ENCODE measurements around the gene SUGCT.
"Not testable (repeated sequence)": the region's sequence is repeated elsewhere in the genome, so short reads cannot be mapped to it uniquely, and the experiment has no call there.

The SUGCT gene

DNA sequence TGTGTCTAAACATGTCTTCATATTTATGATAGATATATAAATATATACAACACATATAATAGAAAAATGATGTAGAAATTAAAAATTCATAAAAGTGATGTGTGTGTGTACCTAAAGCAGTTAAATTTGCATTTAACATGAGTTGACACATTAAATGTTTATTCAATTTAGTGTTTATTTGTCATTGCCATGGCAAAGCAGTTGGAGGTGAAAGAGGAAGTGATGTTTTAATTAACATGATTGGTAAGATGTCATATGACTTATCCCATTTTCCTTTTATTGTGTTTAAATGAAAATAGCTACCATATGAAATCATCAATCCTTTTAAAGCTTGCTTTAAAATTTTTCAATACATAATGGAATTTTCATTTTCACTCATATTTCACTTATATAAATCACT lies 452.6 kb downstream of the SUGCT start:
- no peak for DNase-seq

- no peak for DNase-seq
These were observed 460.3 kb downstream of the SUGCT start for GRCh38 chr7:40595129-40595528.

DNA sequence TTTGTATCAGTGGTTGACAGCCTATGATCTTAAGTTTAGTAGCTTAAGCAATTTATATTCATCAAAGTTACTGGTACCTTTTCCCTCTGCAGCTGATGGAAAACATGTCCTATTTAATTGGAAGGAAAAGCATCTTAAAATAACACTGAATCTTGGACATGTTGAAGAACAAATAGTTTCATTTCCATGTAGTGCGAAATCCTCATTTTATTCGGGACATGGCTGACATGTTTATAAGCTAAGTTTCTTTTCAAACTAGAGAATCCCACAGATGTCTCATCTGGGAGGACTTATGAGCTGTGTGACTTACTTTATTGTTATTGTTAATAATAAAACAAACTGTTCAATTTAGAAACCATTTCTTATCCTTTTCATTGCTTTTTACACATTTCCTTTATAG lies 461.0 kb downstream of the SUGCT start:
- no peak for DNase-seq

GRCh38 chr7:40597517-40597916 lies 462.7 kb downstream of the SUGCT start:
- DNase-seq: no peak

DNA sequence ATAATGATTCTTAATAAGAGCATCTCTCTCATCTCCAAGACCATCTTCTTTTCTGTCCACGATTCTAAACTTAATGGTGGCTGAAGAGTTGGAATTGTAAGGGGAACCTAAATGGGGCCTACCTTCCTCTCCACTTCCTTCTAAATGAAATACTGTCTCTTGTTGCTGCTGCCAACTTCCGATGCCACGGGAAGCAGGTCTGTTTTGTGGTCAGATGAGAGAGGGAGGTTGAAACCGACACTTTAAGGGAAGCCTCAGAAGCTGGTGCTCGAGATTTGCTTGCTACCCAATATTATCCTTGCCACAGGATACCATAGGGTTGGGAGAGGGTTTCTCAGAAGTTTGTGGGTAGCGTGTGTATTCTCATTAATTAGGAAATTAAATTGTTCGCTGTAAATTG lies 464.1 kb downstream of the SUGCT start:
- DNase-seq: no peak

GRCh38 chr7:40599836-40600235 lies 465.0 kb downstream of the SUGCT start:
- DNase-seq: no peak

DNA sequence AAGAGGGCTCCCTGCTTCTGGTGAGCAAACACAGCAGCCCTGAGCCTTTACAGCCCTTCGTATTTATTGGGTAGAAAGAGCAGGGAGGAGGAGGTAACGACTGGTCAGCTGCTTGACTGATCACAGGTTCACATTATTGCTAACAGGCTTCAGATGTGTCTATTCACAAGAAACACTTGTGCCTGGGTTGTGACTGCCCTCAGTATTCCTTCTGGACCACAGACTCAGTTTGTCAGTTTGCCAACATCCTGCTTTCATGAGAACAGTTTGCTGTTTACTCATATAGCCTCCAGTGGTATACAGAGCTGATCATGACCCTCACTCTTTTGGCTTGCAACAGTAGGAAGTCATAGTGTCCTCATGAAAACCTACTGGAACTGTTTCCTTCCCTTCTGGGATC lies 467.5 kb downstream of the SUGCT start:
- not testable (repeated sequence) for DNase-seq

- DNase-seq: peak in 1 of 2 experiments; percentile 23
These were observed 470.0 kb downstream of the SUGCT start for GRCh38 chr7:40604601-40605438.

DNA sequence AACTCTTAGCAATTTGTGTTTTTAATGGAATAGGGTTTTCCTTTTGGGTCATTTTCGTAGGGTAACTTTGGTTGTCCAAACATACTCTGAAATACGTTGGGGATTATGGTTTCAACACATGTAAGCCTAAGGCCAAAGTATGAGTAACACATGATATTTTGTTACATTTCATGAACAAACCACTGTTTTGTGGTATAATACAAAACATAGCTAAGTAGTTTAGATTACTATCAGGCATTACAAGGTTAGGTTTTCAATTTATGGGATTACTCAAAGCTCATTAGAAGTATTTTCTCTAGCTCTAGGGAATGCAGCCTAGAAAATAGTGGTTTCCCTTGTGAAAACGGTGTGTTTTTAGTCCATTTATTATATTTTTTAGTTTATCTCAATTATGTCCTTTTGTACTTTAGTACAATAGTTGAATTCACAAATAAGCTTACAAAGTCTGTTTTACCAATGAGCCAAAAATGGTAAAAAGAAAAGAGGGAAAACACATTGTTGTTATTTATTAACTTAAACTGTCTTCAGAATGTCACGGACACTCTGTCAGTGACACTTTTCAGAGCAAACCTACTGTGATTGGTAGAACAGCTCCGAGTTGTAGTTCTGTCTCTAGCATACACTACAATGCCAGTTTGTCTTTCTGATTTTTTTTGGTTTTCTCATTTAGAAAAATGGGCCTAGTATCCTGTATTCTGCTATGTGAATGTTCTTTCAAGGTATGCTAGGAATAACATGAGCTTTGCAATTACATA lies 473.7 kb downstream of the SUGCT start:
- no peak for DNase-seq

DNA sequence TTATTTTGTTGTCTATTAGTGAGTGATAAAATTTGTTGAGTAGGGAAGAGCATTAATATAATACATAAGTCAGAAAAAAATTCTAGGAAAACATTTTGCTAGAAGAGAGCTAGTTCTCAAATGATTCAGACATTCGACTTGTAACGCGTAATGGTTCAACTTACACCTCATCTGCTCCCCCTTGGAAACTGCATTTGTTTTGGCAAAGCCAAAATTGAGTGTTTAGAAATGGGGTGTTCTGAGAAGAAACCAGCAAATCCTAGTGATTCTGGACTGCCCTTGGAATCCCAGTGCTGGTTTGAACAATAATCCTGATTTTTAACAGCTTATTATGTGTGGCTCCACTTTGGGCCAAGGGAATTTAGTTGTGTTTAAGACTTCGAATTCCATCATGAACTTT lies 475.7 kb downstream of the SUGCT start:
- DNase-seq: no peak

GRCh38 chr7:40611095-40611871 lies 476.5 kb downstream of the SUGCT start:
- no peak for DNase-seq

DNA sequence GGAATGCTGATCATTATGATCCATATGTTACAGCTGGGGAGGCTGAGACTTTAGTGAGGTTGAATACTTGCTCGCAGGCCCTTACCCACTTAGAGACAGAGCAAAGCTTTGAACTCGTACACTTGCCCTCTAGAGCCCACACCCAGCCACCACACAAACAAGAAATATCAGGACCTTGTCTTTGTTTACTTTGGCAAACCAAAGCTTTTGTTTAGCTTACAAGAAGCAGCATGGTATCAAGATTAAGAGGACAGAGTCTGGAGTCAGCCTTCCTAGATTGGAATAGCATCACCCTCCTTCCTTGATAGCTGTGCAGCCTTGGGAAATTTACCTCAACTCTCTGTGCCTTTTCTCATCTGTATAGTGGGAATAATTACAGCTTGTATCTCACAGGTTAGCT lies 477.5 kb downstream of the SUGCT start:
- DNase-seq: no peak

- DNase-seq: no peak
These were observed 484.8 kb downstream of the SUGCT start for GRCh38 chr7:40619647-40620046.

GRCh38 chr7:40621592-40621998 lies 486.8 kb downstream of the SUGCT start:
- DNase-seq: no peak

GRCh38 chr7:40622941-40623501 lies 488.2 kb downstream of the SUGCT start:
- DNase-seq: no peak

DNA sequence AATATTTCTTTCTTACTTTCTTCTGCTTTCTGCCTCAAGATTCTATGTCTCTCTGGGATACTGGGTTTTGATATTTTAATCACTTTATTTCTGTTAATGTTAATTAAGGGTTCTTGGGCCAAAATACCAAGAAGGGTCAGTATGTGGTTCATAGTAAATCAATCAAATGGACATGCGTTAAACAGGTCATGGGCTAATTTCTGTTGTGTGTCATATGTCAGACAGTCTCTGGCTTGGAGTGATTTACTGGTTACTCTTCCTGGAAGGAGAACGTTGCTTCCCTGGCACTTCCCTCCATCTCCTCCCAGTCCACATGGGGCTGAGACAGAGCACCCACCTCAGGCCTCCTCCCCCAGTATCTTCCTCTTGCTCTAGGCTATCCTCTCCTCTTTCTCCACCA lies 489.1 kb downstream of the SUGCT start:
- no peak for DNase-seq

DNA sequence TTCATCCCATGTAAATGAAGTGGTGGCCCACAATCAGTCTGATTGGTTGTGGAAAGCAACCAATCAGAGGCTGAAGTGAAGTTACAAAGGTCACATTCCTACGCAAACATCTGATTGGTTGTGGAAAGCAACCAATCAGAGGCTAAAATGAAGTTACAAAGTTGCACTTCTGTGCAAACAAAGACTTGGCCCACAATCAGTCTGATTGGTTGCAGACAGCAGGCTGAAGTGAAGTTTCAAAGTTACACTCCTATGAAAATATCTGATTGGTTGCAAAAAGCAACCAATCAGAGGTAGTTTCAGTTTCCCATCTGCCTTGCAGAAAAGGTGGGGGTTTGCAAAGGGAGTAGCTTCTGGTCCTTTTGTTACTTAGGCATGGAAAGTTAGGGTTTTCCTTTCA lies 492.6 kb downstream of the SUGCT start:
- DNase-seq: not testable (repeated sequence)

- no peak for DNase-seq
These were observed 495.1 kb downstream of the SUGCT start for GRCh38 chr7:40629891-40630290.

DNA sequence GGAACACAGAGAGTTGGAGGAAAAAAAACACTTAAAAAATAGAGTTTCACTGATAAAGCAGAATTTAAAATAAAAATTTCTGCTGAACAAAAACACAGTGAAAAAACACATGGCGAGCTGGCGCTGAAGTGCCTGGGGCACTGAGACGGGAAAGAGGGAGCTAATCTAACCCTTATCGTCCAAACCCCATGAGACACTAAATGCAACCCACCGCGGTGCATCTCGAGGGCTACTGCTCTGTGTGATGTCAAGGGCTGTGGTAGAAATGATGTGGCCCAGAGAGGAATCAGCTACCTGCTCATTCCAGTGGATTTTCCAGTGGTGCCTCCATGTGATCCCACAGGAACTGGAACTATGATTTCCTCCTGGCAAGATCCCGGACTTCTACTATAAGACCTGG lies 499.3 kb downstream of the SUGCT start:
- no peak for DNase-seq

GRCh38 chr7:40638545-40639320 lies 503.9 kb downstream of the SUGCT start:
- no peak for DNase-seq

DNA sequence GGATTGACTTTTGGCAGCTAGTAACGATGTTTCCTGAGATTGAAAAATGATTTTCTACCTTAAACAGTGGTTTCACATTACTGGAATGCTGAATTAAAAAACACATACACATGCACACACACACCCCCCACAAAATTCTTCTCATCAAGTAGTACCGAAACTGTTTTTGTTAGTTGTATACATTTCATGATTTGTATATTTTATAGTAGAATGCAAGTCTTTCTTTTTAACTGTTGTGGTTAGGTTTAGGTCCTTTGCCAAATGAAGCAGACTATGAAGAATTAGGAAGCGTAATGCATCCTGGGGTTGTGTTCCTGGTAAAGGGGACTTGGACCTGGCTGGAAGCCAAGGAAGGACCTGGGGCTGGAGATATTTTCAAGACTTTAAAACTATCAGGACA lies 505.8 kb downstream of the SUGCT start:
- DNase-seq: no peak

DNA sequence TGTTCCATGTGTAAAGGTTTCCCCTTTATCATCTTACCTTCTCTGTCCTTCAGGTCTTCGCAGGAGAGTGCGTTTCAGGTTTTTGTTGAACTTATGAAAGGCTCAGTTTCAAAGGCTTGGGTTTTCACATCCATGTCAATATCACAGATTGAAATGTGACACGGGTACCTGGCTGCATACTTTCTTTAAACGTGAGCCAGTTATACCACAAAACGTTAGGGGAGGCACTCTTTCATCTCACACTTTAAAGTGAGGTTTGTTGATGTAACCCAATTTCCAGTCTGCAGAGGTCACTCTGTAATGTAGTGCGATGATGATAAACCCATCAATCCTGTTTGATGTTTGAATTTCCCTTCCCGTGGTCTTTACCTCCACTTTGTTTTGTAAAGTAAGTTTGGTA lies 506.9 kb downstream of the SUGCT start:
- no peak for DNase-seq

All from NCI-H1930 (cell line).